ENCODE results near the gene DTNBP1.
A peak's percentile ranks its signal among the peaks of the same experiment; 100 is the strongest.

The DTNBP1 gene

DNA sequence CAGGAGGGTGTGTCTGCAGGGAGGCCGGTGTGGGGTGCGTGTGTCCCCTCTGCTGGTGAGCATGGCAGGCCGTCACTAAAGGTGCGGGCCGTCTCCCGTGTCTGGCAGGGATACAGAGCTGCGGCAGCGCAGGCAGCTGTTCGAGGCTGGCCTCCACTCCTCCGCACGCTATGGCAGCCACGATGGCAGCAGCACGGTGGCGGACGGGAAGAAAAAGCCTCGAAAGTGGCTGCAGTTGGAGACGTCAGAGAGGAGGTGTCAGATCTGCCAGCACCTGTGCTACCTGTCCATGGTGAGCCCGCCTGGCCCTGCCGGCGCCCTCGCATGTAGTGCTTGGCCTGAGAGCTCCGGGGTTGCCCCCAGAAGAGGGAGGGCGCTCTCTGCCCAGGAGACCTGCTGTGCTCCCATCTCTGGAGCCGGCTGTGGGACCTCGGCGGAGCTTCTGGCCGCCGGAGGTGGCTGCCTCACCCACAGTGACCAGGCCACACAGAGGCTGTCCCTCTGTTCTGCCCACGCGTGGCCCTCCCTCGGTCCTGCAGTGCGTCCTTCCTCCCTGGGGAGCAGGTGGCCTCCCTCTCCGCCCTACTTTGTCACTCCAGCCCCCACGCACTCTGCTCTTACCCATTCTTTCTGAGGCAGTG lies 149.6 kb downstream of the DTNBP1 start:
- no peak for DNase-seq

DNA sequence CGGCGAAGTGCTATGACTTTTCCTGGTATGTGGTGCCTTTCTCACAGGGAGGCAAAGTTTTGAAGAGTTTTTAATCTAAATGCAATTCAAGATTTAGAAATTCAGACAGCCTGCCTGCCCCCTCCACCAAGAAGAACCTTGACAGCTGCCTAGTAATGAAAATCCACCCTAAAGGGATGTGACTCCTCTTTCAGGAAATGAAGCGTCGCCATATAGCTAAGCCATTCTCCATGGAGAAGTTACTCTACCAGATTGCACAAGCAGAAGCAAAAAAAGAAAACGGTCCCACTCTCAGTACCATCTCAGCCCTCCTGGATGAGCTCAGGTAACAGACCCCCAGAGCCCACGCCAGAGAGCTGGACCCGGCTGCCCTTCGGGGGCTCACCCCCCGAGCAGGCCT lies 150.1 kb downstream of the DTNBP1 start:
- DNase-seq = no peak

DNA sequence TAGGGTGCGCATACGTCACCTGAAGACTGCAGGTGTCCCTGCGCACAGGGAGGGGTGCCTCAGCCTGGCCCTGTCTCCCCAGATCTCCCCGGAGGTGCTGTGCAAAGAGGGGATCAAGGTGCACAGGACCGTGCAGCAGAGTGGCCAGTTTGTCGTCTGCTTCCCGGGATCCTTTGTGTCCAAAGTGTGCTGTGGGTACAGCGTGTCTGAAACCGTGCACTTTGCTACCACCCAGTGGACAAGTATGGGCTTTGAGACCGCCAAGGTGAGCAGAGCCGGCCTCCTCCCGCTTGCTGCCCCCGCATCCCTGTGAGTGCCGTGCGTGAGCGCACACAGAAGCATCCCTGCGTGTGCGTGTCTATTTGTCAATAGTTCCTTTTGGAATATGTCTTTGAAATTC lies 150.7 kb downstream of the DTNBP1 start:
- DNase-seq = no peak

DNA sequence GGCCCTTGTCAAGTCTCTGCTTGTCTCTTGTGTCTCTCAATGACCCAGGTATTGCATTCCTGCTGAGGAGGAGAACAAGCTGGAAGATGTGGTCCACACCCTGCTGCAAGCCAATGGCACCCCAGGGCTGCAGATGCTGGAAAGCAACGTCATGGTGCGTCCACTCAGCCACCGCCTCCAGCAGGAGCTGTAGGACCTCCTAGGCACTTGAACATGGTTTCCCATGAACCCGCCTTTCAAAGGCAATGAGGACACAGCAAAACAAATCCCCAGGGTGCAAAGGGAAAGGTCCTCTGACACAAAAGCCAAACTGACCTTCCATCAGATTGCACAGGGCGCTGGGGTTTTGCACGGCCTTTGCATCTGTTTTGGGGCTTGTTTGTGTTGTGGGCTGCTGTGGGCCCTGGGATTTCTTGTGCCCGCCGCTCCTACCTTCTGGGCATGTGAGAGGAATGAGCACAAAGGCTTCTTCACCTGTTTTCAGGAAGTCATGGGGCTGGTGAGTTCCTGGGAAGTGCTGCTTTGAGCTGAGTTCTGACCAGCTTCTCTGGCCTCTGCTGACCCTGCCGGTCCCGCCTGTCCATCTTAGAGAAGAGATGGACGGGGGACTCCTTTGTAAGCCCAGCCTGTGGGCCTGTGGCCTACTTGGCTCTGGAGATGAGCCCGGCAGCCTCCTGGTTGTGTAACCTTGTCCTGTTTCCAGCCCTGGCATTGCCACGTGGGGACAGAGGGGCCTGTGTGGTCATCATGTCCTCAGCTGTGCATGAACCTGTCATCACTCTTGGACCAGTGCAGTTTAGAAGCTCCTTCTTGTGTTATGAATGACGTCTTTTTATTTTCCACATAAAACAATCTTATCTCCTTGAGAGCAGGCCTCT lies 151.3 kb downstream of the DTNBP1 start:
- no peak for DNase-seq

DNA sequence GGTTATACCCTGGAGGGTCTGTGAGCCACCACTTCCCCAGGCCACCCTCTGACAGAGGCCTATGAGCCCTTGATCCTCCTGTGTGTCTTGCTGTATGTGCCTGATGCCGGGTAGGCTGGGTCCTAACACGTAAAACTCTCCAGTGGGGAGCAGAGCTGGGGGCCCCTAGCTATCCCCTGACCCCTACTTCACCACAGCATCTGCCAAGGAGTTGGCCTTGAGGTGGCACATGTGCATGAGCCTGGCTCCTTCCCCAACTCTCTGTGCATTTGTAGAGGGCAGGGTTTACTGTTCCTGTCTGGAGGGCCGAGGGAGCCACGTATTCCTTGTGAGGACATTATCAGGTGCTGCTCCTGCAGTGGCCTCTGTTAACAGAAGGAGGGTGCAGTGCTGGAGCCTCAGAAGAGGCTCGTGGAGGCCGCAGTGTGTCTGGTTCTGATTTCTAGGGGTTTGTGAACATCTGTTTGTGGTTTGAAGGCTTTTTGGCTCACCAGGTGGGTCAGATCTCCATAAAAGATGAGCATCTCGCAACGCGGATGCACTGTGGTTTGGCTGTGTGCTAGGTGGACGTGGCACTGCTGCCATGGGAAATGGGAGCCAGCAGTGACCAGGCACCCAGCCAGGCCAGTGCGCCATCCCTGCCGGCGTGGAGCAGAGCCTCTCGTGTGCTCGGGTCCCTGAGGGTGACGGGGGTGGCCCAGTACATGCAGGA lies 152.1 kb downstream of the DTNBP1 start:
- DNase-seq = no peak

DNA sequence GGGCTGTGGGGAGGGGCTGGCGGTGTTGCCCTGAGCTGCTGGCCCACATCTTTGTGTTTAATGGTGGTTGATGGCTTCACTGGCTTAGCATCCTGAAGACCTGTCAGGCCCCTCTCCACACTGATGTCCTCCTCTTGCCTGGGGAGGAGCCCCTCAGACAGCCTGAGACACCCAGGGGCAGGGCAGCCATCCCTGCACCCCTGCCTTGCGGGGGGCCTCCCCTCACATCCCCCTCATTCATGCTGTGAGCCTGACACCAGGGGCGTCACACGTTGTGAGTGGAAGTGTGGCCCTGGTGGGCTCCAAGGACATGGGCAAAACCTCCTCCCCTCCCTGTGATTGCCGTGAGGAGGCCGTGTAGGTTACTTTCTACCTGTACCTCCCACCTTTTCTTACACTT lies 152.7 kb downstream of the DTNBP1 start:
- no peak for DNase-seq

DNA sequence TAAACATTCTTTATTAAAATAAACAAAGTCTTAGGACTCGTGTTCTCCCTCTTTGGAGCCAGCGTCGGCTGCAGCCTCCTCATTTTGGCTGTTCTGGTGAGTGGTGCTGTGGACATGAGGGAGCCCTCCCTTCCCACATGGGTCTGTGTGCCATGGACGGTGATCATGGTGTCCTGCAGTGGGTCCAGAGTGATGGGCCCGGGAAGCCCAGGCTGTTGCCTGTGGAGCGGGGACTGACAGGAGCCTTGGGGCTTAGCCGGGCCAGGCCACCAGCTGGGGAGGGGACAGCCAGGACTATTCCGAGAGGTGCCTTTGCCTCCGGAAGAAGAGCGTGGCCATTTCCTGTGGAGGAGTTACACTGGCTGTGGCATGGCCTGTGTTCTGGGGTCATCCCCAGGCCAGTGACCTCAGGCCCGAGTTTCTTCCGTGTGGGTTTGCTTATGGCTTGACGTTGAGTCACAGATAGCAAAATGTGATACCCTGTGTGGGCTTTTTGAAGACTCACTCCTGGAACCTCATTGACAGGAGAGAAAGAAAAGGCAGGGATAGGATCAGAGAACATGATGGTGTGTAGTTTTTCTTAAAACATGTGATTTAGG lies 153.4 kb downstream of the DTNBP1 start:
- no peak for DNase-seq

DNA sequence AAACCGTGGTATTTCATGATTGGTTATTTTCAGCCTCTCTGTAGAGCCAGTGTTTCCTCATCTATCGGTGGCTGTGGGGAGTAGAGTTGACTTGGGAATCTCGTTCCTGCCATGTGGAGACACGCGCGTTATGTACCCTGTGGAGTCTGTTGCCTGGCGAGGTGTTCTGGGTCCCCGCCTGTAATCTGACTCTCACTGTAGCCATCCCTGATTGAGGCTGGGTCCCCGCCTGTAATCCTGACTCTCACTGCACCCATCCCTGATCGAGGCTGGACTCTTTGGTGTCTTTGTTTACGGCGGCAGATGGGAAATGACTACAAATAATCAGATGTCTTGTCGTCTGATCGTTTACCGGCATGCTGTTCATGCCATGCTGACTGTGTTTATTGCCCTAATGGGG lies 153.9 kb downstream of the DTNBP1 start:
- no peak for DNase-seq

DNA sequence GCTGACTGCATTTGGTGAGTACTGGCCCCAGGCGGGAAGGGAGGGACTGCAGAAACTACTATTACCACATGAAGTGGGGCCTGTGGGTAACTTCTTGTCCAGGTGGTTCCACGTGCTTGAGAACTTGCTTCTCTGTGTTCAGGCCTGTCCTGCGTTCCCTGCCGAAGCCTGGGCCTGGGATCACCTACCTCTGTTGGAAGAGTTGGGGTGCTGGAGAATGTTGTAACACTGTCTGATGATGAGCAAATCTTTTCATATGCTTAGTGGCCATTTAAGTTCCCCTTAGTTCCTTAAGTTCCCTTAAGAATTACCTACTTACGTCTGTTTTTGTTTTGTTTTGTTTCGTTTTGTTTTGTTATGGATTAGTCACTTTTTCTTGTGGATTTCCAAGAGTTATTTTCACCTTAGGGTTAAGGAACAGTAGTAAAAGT lies 154.4 kb downstream of the DTNBP1 start:
- no peak for DNase-seq

DNA sequence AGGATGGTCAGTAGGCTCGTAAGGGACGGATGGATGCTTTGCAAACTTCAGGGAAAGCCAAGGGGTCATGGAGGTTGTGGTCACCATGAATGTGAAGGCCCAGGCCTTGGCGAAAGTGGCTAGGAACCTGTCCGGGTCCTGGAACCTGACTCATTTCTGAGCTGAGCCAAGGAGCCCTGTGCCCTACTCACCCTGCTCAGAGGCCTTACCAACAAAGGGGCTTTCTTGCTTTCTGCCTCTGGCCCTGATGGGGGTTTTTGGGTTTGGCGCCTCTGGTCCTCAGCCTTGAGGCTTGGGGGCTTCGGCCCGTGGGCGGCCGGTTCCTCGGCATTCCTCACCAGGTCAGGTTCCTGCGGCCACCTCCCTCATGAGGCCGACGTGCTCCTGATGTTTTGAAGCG lies 155.1 kb downstream of the DTNBP1 start:
- DNase-seq = no peak

DNA sequence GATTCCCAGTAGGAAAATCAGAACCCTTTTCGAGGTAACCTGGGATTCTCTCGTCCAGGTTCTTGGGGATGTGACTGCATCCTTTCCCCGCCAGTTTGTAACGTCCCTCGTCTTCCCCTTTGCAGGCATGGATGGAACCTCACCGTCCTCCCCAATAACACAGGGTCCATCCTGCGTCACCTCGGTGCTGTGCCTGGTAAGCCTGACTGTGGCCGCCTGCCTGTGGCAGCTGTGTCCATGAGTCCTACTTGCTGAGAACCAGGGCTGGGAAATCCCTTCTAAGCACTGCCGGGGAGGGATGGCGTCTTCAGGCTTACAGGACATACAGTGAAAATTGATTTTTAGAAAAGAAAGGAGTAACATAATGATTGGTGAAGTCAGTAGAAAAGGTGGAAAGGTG lies 155.6 kb downstream of the DTNBP1 start:
- DNase-seq = no peak

DNA sequence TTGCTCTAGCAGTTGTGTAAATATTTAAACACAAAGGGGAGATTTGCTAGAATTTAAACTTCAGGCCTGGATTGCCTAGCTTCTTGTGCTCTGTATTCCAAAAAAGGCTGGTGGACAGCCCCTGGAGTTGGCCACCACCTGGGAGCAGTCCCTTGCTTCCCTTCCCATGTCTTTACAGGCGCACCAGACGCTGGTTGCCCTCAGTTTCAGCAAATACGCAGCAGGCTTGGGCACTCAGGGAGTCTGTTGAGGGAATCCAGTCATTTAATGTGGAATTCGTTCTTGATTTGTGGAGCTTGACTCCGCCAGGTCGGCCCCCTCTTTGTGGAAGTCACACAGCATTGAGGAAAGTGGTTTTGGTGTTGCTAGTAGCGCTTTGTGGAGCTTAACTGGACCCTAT lies 156.8 kb downstream of the DTNBP1 start:
- DNase-seq = no peak

DNA sequence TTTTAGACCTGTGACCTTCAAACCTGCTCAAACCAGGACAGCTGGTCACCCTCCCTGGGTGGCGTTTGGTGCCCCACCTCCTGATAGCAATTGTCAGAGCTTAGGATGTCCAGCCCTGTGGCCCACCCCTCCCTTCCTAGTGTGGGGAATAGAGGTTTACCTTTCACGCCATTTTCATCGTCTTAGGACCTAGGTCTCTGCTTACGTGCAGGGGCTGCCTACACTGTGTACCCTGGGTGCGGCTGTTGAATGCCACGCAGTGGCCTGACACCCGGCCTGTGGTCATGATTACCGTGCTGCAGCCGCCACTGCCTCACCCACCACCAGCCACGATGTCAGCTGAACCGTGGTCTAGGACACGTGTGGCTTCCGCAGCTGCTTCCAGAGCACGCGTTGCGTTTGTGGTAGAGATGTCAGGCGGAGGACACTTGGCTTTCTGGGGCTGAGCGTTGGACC lies 157.3 kb downstream of the DTNBP1 start:
- DNase-seq = no peak

DNA sequence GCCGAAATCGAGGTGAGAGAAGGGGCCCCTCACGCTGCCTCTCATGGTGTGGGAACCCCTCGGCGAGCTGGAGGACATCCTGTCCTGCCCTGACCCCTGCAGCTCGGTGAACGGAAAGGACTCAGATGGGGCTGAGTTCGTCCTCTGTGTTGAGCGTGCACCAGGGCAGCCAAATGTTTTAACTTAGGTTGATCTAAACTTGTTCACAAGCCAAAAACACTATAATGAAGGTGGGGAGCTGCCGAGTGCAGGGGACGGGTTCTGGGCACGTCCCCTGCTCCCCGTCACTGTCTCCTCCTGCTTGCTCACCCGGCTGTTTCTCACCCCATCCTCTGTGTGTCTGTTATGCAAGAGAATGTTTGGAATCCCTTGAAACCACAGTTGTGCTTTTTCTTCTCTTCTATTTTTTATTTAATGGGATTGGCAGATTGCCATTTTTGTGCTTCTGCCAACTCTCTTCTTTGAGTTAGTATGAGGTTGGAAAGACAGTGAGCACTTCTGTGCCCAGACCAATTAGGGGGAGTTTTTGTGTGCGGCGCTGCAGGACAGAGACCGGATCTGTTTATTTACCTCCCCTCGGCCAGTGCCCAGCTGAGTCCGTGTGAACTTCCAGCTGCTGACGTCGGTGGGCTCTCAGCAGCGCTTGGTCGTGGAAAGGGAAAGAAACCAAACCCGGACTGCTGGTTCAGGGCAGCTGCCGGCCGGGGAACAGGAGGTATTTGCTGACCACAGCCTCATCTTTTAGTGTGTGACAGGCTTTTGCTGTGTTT lies 158.1 kb downstream of the DTNBP1 start:
- peak; percentile 61 to 84 for DNase-seq

DNA sequence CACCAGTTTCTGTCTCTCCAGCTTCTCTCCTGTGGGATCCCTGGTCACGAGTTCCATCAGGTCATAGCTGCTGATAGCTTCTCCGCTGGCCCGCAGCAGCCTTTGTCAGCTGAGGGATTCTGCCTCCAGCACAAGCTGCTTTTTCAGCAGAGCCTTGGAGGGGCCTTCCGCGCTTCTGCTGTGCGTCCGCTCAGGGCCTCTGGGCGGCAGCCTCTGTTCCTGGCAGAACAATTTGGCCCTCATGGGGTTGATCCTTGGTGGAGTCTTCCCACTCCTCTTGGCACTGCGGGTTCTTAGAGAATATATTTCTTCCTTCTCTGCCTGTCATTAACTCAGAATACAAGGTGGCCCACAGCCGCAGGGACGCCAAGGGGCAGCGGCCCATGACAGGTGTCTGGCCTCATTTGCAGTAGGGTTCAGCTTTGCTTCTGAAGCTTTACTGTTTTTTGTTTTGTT lies 158.8 kb downstream of the DTNBP1 start:
- peak in 1 of 2 donors; percentile 20 for DNase-seq

DNA sequence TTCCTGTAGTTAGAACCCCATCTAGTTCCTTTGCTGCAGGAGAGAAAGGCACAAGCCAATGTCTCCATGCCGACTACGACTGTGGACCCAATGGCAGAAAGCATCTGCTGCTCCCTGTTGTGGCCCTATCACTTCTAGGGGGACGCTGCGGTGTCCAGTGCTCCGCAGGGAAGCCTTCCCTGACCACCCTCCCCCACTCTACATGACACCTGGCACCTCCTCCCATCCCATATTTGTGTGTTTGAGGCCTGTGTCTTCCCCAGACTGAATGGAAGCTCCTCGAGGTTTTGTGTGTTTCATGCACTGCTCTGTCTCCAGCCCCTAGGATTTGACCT lies 159.5 kb downstream of the DTNBP1 start:
- DNase-seq = no peak

DNA sequence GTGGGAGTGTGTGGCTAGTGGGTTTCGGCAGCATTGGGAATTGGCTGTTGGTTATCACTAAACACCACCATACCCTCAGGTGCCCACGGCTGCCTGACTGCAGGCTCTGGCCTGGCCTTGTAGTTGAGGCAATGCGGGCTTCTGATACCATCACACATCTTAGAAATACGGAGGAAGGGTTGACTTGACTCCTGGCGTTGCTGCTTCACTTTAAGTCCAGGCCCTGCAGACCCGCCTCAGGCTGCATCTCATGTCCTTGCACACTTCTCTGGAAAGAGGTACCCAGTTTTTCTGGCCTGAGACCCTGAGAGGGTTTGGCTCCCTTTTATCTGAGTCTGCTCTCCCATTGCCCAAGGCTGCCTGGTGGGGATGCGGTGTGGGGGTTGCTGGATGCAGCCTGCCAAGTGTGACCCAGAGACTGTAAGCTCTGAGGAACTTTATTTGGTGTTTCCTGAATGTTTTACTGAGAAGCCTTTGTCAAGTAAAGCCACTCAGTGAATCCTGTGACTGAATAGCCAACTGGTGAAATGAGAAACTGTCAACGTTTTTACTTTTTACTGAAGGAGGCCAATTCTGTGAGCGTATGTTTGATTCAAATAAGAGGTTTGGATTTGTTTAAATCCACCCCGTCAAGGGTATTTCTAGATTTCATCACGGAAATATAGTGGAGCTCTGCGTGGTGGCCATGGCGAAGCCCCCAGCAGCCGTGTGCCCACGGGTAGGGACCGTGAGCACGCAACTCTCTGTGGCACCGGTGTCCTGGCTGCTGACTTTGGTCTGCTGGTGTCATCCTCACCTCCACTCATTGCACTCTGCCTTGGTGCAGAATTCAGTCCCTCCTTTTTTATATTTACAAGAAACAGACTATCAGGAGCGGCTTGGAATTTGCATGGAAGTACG lies 160.1 kb downstream of the DTNBP1 start:
- DNase-seq = no peak

DNA sequence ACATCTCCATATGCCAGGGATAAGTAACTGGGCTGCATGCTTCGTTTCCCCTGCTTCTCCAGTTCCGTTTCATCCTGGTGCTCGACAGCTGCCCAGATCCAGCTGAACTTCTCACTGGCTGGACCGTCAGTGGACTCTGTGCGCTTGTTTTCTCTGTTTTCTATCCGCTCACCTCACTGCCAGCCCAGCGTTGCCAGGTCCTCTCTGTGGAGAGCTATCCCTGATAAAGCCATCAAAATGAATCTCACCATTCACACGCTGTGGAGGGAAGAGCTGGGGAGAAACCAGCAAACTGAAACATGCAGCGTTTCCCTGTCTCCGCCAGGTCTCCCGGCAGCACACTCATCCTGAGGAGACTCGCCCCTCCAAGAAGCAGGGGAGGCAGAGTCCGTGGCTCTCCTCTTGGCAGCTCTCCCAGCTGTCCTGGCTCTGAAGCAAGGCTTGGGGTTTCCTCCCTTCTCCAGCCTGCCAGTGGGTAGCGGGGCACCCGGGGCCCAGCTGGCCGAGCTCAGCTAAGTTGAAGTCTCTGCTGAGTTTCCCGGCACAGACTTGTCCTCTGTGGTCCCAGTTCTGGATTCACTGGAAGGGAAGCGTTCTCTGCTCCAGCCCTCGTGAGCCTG lies 160.9 kb downstream of the DTNBP1 start:
- peak; percentile 30 to 52 for DNase-seq

DNA sequence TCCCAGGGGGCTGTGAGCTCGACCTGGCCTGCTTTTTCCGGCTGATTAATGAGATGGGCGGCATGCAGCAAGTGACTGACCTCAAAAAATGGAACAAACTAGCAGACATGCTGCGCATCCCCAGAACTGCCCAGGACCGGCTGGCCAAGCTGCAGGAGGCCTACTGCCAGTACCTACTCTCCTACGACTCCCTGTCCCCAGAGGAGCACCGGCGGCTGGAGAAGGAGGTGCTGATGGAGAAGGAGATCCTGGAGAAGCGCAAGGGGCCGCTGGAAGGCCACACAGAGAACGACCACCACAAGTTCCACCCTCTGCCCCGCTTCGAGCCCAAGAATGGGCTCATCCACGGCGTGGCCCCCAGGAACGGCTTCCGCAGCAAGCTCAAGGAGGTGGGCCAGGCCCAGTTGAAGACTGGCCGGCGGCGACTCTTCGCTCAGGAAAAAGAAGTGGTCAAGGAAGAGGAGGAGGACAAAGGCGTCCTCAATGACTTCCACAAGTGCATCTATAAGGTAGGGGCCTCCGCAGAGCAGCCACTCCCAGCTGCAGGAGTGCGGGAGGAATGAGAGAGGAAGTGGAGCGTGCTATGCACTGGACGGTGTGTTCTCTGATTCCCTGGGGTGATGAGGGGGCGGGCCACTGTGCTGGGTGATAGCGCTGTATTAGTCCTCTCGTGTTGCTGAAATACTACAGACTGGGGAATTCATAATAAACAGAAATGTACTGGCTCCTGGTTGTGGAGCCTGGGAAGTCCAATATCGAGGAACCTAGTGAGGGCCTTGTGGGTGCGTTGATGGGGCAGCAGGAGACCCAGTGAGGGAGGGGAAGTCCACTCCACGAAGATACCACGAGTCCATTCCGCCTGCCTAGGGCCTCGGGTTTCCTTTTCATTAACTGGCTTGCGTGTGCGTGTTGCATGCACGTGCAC lies 161.7 kb downstream of the DTNBP1 start:
- DNase-seq = no peak

Measured in hippocampal formation (tissue), 2 donors.